Activated CD4-positive, CD25-positive, alpha-beta regulatory T cell treated with anti-CD3 and anti-CD28 coated beads, Interleukin-2, amount 50 U/mL, for 16 hours (primary cell): ENCODE data around the gene PFKL.
"Not testable (repeated sequence)": the region's sequence is repeated elsewhere in the genome, so short reads cannot be mapped to it uniquely, and the experiment has no call there.

ENCODE experiments used
- DNase-seq: peaks from one replicate; pipeline ENCODE4 v3.0.0-alpha.2; 2020; ENCODE audit warnings: low read depth, low spot score

Gene PFKL

GRCh38 chr21:44344541-44345183 is 44.8 kb downstream of the PFKL start:
- DNase-seq: no peak

DNA sequence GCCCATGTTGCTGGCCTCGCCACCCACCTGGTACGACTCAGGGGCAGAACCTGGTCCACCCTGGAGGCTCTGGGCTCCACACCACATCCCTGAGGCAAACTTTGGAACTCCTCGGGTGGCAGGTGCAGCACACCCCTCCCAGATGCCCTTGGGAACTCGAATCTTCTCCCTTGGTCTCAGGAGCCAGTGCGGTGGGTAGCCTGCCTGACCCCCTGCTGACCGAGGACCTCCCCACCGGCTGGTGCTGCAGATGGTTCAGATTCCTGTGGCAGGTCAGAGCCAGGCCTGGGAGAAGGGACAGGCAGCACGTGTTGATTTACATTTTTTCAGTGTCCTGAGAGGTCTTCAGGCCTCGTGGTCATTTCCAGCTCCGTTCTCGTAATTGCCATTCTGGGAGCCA is 45.6 kb downstream of the PFKL start:
- no peak for DNase-seq

DNA sequence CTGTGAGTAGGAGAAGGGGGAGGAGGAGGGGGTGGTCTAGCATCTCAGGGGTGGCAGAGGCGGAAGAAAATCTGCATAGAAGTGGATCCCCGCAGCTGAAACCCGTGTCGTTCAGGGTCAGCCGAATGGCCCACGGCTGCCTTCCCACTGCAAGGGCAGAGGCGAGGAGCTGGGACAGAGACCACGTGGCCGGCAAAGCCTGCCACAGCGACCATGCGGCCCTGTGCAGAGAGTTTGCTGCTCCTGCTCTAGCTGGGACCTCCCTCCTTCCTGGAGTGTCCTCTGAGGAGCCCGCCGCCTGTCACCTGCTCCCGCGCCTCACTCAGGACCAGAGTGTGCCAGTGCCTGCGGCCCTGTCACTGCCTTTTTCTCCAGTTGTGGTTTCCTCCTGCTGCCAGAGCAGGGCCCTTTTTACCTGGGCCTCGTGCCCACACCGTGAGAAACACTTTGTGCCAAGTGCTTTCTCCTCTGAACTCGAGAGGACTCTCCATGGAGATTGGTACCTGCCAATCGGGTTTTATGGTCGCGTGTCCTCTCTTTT is 48.1 kb downstream of the PFKL start:
- no peak for DNase-seq

DNA sequence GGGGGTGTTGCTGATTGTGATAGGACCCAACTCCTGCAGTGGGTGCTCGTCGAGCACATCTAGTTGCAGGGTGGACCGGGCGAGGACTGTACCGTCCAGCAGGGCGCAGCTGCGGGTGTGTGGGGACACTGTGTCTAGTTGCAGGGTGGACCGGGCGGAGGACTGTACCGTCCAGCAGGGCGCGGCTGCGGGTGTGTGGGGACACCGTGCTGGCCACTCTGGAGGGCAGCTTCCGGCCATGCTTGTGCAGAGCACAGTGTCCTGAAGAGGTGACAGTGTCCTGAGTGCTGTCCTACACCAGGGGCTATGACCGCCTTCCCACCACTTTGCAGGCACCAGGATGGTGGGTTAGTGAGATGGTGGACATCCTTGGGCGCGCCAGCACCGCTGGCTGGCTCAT is 49.0 kb downstream of the PFKL start:
- no peak for DNase-seq

GRCh38 chr21:44349416-44349846 is 49.6 kb downstream of the PFKL start:
- DNase-seq: no peak

GRCh38 chr21:44349847-44350772 is 50.3 kb downstream of the PFKL start:
- no peak for DNase-seq

- no peak for DNase-seq
Measured at GRCh38 chr21:44350773-44351481, 51.1 kb downstream of the PFKL start.

DNA sequence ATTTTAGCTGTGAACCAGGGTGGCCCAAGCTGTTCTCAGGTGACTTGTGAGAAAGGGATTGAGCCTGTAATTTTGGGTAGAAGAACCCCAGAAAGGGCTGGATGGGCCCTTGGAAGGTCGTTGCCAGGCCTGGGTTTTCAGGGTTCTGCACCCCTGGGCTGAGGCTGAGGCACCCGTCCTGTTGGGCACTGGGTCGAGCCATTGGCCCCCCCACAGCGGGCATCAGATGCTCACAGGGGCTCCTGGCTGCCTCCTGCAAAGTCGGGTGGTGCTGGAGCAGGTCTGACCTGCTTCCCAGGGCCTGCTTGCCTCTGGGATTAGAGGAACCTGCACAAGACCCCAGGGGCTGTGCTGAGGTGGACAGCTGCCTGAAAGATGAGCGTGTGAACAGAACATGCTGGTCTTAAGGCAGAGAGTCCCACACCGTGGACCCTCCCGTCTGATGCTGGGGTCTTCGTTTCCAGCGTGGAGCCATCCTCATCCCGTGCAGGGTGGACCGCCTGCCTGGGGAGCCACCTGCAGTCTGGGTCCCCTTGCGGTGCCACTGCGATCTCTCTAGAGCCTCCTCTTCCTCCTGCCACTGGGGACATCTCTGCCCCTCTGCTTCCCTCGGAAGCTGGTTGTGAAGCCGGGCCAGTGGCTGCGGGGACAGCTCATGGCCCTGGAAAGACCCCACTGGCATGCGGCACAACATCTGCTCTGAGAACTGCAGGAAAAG is 51.8 kb downstream of the PFKL start:
- no peak for DNase-seq

GRCh38 chr21:44352253-44352860 is 52.5 kb downstream of the PFKL start:
- no peak for DNase-seq

DNA sequence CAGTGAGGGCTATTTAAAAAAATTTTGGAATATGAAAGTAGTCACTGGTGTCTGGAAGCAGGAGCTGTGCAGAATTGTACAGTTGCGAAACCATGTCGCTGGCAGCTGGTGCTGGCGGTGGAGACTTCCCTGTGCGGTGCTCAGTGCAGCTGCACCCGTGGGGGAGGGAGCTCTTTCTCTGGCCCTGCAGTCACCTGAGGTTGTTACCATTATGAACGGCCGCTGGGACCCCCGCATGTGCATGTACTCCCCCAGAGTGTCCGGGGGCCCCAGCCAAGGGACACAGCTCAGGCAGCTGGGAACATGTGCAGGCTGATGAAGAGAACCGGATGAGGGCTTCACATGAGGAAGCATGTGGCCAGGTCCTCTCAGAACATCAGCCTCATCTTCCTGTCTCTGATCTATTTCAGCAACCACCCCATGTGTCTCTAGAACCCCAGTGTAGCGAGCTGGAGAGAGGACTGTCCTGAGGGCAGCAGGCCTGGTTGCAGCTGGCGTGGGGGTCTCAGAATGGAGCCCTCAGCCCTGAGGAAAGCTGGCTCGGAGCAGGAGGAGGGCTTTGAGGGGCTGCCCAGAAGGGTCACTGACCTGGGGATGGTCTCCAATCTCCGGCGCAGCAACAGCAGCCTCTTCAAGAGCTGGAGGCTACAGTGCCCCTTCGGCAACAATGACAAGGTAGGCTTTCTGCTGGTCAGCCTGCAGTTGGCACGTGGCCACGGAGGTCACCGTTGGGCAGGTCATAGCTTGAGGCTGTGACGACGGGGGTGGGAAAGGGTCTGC is 53.5 kb downstream of the PFKL start, which contains the start of gene TRPM2:
TRPM2 (plus strand) TSS at position 431 of the 780 bp plus-strand sequence; CDS start at position 511, 80 bp downstream.
- no peak for DNase-seq

GRCh38 chr21:44354001-44354405 is 54.1 kb downstream of the PFKL start:
- no peak for DNase-seq

- no peak for DNase-seq
Measured at GRCh38 chr21:44354775-44355771, 55.2 kb downstream of the PFKL start.

DNA sequence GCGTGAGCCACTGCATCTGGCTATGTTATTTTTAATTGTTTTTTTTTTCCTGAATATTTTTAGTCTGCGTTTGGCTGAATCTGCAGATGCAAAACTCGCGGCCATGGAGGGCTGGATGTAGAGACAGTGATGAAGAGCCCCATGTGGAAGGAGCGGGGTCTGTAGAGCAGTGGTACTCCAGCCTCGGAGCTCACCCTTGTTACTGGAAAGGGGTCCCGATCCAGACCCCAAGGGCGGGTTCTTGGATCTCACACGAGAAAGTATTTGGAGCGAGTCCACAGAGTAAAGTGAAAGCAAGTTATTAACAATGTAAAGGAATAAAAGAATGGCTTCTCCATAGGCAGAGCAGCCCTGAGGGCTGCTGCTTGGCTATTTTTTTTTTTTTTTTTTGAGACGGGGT is 56.3 kb downstream of the PFKL start:
- no peak for DNase-seq

DNA sequence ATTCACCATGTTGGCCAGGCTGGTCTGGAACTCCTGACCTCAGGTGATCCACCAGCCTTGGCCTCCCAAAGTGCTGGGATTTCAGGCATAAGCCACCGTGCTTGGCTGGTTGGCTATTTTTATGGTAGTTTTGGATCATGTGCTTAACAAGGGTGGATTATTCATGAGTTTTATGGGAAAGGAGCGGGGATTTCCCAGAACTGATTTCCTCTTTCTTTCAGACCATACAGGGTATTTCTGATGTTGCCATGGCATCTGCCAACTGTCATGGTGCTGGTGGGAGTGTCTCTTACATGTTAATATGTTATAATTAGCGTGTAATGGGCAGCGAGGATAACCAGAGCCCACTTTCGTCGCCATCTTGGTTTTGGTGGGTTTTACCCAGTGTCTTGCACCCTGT is 56.8 kb downstream of the PFKL start:
- no peak for DNase-seq

DNA sequence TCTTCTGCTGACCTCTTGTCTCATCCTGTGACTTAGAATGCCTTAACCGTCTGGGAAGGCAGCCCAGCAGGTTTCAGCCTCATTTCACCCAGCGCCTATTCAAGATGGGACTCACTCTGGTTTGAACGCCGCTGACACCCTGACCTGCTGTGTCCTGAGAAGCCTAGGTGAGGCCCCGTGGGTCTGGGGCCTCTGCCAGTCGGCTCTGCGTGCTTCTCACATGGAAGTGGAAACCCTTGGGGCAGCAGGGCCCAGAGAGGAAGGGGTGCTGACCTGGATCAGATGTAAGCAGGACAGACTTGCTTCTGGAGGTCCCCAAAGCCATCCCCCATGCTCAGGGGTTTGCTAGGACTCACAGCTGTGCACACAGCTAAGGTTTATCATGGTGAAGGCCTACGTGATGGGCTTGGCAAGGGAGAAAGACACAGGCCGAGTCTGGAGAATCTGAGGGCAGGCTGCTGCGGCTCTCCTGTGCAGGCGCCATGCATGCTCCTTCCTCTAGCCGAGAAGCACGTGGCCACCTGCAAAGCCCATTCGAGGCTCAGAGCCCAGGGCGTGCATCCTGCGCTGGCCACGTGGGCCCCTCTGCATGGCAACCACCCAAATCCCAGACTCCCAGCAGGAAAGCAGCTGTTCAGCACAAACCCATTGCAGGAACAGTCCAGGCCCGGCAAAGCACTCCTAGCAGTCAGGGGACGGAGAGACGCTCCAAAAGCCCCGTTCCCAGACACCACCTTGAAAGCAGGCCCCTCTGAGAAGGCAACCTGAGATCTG is 57.4 kb downstream of the PFKL start:
- DNase-seq: no peak

DNA sequence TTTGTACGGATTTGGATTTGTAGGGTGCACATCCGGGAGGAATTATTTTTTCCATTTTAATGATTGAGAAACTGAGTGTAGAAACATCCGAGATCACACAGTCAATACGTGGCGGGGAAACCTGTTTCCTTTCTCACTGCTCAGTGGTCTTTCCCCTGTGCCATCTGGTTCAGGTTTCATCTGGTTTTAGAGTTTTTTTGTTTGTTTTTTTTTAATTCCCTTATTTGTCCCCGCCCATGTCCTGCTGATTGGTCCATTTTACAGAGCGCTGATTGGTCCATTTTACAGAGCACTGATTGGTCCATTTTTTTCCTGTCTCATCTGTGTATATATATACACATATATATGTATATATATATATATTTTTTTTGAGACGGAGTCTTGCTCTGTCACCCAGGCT is 59.5 kb downstream of the PFKL start:
- no peak for DNase-seq

- DNase-seq: no peak
Measured at GRCh38 chr21:44360159-44360558, 60.3 kb downstream of the PFKL start.

GRCh38 chr21:44361903-44362302 is 62.0 kb downstream of the PFKL start:
- not testable (repeated sequence) for DNase-seq
